OCI-M2 (cell line): ENCODE results near the gene LENG9.

ENCODE experiments used
- DNase-seq: peaks from one replicate; lab custom pipeline; 2025; ENCODE audit not compliant: unreplicated experiment; lab: John Stamatoyannopoulos, UW

LENG9 gene

DNA sequence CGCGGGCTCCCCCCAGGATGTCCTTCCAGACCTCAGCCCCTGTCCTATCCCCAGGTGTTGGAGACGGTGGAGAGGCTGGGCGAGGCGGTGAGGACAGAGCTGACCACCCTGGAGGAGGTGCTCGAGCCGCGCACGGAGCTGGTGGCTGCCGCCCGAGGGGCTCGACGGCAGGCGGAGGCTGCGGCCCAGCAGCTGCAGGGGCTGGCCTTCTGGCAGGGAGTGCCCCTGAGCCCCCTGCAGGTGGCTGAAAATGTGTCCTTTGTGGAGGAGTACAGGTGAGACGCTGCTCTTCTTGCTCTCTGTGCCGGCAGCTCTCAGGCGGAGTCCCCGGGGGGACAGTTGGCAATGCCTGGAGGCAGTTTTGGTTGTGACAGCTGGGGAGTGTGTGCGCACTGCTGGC is 41.4 kb downstream of the LENG9 start:
- DNase-seq = no peak

- DNase-seq = no peak
Observed at GRCh38 chr19:54421521-54421920, 42.1 kb downstream of the LENG9 start.

GRCh38 chr19:54421169-54421516 is 42.4 kb downstream of the LENG9 start:
- no peak for DNase-seq

DNA sequence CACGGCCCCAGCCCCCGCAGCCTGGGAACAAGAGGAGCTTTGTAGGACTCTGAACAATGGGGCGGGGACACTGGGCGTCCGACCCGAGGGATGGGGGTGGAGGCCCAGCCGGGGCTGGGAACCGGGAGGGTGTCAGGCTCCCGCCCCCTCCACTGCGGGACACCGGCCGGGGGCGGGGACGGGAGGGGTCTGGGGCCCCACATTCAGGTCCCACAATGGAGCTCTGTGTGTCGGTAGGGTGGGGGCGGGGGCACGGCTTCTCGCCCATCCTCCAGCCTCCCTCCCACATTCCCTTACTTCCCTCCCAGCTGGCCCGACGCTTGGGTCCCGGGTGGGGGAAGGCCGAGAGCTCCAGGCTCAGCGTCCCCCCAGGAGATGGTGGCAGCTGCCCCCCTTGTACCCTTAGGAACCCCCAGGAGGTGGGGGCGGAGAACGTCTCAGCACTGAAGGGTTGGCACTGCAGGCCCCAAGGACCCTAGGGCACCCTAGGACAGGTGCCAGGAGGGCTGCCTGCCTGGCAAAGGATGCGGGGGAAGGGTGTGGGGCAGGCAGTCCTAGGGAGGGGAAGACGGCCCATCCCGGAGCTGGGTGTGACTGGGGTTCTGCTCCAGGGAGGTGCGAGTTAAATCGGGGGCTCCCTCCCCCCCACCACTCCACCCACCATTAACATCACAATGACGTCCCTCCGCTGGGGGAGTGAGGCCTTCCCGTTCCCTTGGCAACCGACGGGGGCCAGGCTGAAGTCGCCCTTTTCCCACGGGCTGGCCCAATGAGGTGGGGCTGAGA is 43.0 kb downstream of the LENG9 start:
- no peak for DNase-seq

- DNase-seq = no peak
Observed at GRCh38 chr19:54420068-54420382, 43.6 kb downstream of the LENG9 start.

DNA sequence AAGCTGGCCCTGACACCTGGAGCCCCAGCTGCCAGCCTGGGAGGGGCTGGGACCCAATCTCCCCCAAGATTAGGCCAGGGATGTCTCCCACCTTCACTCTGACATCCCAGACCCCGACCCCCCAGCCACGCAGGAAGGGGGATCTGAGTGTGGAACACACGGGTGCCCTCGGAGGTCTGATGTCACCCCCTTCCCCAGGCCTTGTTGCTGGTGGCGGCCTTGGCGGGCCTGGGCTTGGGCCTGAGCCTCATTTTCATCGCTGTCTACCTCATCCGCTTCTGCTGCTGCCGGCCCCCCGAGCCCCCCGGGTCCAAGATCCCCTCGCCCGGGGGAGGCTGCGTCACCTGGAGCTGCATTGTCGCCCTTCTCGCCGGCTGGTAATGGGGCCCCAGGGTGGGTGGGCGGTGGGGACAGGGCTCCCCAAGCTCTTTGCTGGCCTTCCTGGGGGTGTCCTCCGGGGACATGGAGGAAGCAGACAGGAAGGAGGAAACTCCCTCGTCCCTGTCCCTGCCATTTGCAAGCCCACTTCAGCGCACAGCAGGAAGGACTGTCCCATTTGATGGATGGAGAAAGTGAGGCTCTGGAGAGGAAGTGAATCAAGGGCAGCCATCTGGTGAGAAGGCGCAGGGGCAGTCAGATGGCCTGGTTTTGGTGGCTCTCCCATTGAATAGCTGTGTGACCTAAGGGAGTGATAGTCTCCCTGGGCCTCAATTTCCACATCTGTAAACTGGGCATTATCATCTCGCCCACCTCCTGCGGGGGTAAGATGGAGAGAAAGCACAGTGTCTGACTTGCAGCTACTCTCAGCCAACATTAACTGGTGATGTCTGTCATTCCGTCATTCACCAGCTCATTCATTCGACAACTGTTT is 44.4 kb downstream of the LENG9 start:
- DNase-seq = no peak

DNA sequence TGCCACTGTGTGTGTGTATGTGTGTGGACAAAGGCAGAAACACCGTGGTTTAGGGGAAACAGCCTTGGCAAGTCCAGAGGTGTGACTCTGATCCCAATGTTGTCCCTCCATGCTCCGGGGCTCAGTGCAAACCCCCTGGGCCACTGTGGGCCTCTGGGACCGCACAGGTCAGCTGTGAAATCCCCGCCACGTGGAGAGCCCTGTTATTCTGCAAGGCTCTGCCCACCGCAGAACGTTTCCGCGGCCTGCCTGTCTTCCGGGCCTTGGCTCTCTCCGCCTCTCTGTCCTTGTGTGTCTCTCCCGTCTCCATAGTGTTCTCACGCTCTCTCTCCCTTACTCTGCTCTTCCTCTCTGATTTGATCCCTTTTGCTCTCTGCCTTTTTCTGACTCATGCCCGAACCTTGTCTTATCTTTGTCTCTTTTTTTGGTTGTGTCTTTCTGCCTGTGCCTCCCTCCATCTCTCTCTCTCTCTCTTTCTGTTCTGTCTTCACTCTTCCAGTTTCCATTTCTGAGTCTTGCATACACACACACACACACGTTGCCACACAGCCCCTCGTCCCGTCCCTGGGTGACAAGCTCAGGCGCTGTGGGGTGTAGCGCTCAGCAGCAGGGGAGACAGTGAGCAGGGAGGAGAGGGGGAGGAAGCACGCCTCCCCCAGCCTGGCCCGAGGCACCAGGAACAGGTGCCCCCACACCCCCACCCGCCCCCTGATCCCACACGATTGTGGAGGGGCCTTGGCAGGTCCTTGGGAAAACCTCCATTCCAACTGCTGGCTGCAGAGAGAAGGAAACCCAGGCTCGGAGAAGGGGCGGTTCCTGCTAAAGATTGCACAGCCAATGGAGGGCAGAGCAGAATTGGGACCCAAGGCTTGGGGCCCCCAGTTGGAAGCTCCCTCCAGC is 45.3 kb downstream of the LENG9 start:
- no peak for DNase-seq

DNA sequence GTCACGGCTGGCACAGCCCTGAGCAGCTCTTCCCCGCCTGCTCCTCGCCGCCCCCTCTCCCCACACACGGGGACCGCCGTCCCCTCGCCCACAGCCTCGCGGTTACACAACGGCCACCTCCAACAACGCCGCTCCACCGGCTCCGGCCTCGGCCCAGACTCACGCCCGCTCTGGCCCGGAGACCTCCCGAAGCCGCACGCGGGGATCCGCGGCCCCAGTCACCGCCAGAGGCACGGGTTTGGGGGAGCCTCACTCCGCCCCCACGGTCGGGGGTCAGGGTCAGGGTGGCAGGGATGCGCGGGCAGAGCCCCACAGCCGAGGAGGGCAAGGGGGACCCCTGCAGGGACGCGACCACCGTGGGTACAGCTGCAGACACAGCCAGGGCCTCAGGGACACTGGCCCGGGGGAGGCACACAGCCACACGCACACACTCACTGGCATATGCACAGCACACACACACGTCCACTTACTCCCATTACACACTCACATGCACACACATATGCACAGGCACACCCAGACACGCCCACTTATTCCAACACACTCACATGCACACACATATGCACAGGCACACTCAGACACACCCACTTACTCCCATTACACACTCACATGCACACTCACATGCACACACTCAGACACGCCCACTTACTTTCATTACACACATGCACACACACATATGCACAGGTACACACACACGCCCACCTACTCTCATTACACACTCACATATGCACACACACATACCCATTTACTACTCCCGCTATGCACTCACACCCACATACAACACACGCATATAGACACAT is 46.7 kb downstream of the LENG9 start:
- DNase-seq = no peak

- no peak for DNase-seq
Observed at GRCh38 chr19:54415901-54416673, 47.5 kb downstream of the LENG9 start.

DNA sequence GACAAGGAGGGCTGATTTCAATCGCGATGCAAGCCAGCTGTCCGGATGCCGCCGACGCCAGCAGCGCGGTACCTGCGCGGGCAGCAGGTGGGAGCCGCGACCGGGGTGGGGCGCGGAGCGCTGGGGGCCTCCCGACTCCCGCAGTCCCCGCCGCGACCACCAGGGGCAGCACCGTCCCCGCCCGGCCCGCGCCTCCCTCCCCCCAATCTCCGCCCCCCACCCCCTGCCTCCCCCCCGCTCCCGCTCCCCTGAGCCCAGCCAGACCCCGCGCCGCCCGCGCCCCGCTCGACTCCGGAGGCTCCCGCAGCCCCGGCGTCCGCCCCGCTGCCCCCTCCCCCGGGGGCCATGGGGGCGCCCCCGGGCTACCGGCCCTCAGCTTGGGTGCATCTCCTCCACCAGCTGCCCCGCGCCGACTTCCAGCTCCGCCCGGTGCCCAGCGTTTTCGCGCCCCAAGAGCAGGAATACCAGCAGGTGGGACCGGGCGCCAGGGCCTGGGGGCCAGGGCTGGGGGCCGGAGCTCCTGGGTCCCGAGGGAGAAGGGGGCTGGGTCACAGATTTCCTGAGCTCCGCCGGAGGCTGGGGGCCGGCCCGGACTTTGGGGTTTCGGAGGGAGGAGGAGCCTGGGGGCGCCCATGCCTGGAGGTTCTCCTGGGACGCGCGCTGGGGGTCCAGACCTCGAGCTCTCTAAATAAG is 48.2 kb downstream of the LENG9 start, which contains the start of gene TTYH1:
TTYH1 (plus strand) TSS at position 257 of the 693 bp plus-strand sequence; CDS start at position 346, 89 bp downstream.
- no peak for DNase-seq

DNA sequence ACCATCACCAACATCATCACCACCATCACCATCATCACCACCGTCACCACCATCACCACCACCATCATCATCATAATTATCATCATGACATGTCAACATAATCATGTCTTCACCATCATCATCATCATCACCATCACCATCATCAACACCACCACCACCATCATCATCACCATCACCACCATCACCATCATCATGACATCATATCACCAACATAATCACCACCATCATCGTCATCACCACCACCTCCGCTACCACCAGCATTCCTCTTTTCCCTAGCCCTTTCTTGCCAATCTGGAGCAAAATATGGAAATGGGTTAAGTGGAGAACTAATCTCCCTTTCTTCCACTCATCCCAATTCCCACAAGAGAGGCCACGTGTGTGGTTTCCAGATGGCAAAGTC is 49.4 kb downstream of the LENG9 start:
- DNase-seq = no peak

DNA sequence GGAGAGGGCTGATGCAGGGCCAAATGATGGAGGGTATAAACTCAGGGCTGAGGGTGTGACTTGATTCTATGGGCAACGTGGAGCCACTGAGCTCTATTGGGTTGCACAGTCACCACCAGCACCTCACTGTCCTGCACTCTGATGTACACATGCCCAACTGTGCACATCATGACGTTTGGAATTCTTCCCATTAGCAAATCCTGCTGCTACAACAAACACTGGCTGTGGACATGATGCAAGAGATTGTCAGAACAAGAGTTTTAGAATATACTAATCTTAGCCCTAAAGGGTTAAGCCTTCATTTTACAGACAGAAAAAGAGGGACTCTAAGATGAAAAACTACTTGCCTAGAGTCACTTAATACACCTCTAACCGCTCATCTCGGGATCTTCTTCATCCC is 50.7 kb downstream of the LENG9 start:
- DNase-seq = no peak
